Activated CD8-positive, alpha-beta T cell treated with anti-CD3 and anti-CD28 coated beads for 36 hours (primary cell): Measurements from ENCODE around the gene CLPSL2. TPM values are rescaled to one million over a fixed set of nuclear protein-coding genes. Genes with fewer than 3 reads are reported as not detected.
A peak's percentile ranks its signal among the peaks of the same experiment; 100 is the strongest.

Experiments used
- ATAC-seq: fragments of 200-7000 bp; cut with Tn5 transposase; one replicate; pipeline ENCODE4 v1.10.0; 2021; ENCODE audit warnings: mild to moderate bottlenecking, moderate library complexity
- CTCF ChIA-PET: fragments of 350-600 bp; sonication (Branson Sonifier 250); formaldehyde crosslinking; loops from one replicate; lab custom pipeline; 2021; ENCODE audit warnings: antibody characterized with exemption; lab: Charles Lee
- POLR2A ChIA-PET: fragments of 350-600 bp; sonication (Branson Sonifier 250); formaldehyde crosslinking; loops from one replicate; lab custom pipeline; 2021; ENCODE audit warnings: antibody characterized with exemption; lab: Charles Lee
- DNase-seq: peaks from one replicate; pipeline ENCODE4 v3.0.0-alpha.2; 2020
- H3K27ac Mint-ChIP-seq: one replicate; pipeline ENCODE4 v1.8.0; 2021; ENCODE audit warnings: mild to moderate bottlenecking, mixed read lengths
- H3K27me3 Mint-ChIP-seq: one replicate; pipeline ENCODE4 v1.8.0; 2021; ENCODE audit warnings: mixed read lengths
- H3K36me3 Mint-ChIP-seq: one replicate; pipeline ENCODE4 v1.8.0; 2021; ENCODE audit warnings: low read depth, mixed read lengths
- H3K4me1 Mint-ChIP-seq: one replicate; pipeline ENCODE4 v1.8.0; 2021; ENCODE audit warnings: low read depth, mixed read lengths
- H3K4me3 Mint-ChIP-seq: one replicate; pipeline ENCODE4 v1.8.0; 2021; ENCODE audit warnings: mild to moderate bottlenecking, moderate library complexity, mixed read lengths
- H3K9me3 Mint-ChIP-seq: one replicate; pipeline ENCODE4 v1.8.0; 2021; ENCODE audit warnings: mixed read lengths
- CTCF ChIP-seq: fragments of 200-600 bp; IDR thresholded peaks from one replicate; pipeline ENCODE4 v1.8.0; 2022; ENCODE audit warnings: antibody characterized with exemption, mild to moderate bottlenecking
- intact Hi-C: fragments of 100-400 bp; cut with micrococcal nuclease; formaldehyde crosslinking; loops from one replicate; pipeline ENCODE4 v1.10.0; 2022
- total RNA-seq, 2 experiments: library from RNA; stranded (reverse); gene quantifications; one replicate each; pipeline ENCODE4 v1.2.3, GENCODE V29; 2021

CLPSL2 gene, protein sequence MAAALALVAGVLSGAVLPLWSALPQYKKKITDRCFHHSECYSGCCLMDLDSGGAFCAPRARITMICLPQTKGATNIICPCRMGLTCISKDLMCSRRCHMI
- not detected for total RNA-seq

GRCh38 chr6:35776364-35777215, at the start of gene CLPSL2:
TSS of gene CLPSL2 (plus strand) at chr6:35776598. CDS start at chr6:35776619, 21 bp downstream.
- peak within 1 kb of the TSS; percentile 26 for H3K4me3 Mint-ChIP-seq
- no peak for TF ChIP-seq CTCF
- DNase-seq (peak; percentile 14), ATAC-seq (peak; percentile 34)
- H3K4me1 Mint-ChIP-seq: no peaks in the 10 kb centered on the region
- intact Hi-C loops: no loop called here
- CTCF ChIA-PET: no interaction called here
- no peaks in the 10 kb centered on the region for H3K9me3 Mint-ChIP-seq
- POLR2A ChIA-PET: no interaction called here
- H3K36me3 Mint-ChIP-seq: no peaks in the 10 kb centered on the region
- peaks cover 27% of the 10 kb centered on the region for H3K27me3 Mint-ChIP-seq
- H3K27ac Mint-ChIP-seq: no peak within 1 kb of the TSS

- DNase-seq (peak; percentile 52), ATAC-seq (peak; percentile 3)
- peak overlapping the region; percentile 89 for H3K27ac Mint-ChIP-seq
- H3K4me1 Mint-ChIP-seq: peaks cover 74% of the 10 kb centered on the region
- no peaks in the 10 kb centered on the region for H3K9me3 Mint-ChIP-seq
- intact Hi-C loops: loop anchor here (5.0 kb wide), 1 partner anchor 60 kb away; no protein-coding TSS in a partner anchor
- peak overlapping the region; percentile 67 for H3K4me3 Mint-ChIP-seq
- POLR2A ChIA-PET: interaction anchor here (0.7 to 8.1 kb wide), 9 partner anchors 9 to 211 kb away, joined by 3 to 95 read pairs (median 3); partner anchors contain the start of genes ARMC12 and FKBP5
- H3K27me3 Mint-ChIP-seq: no peaks in the 10 kb centered on the region
- no peaks in the 10 kb centered on the region for H3K36me3 Mint-ChIP-seq
- TF ChIP-seq CTCF: no peak
- CTCF ChIA-PET: interaction anchor here (0.6 to 2.1 kb wide), 11 partner anchors 10 to 440 kb away, joined by 3 to 10 read pairs (median 3); partner anchors contain the start of gene ARMC12
Measured at GRCh38 chr6:35727231-35727934, 49.0 kb upstream of the CLPSL2 start.

DNA sequence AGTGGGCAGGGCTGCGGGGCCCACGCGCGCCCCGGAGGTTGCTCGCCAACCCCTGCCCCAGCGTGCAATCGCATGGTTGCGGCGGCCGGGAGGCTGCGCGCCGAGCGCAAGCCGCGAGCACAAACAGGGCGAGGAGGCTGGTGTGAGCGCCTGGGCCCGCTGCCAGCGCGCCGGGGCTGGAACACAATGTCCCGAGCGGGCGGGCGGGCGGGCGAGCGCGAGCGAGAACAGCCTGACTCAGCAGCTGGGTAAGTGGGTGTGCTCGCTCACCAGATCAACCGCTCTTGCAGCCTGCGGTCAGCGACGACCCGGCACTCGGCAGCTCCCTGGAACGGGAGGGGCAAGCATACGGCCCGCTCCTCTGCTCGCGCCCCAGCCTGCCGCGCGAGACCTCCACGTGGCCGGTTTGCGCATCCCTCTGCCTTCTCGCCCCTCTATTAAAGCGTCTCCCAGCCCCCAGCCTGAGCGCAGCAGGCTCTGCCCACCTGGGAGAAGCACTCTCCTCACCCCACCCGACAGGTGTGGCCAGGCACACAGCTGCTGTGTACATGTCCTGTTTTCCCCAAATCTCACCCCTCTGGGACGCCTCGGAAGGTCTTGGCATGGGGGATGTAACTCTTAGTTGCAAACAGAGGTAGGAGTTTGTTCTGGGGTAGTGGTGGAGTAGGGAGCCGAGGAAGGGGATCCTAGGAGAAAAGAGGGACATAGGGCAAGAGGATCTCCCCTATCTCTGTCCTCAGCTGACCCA, 48.3 kb upstream of the CLPSL2 start:
- Mint-ChIP-seq H3K27ac (peak overlapping the region; percentile 94), H3K27me3 (no peaks in the 10 kb centered on the region), H3K36me3 (no peaks in the 10 kb centered on the region), H3K9me3 (no peaks in the 10 kb centered on the region), H3K4me3 (peak overlapping the region; percentile 67), H3K4me1 (peaks cover 78% of the 10 kb centered on the region)
- DNase-seq: peak; percentile 91
- TF ChIP-seq CTCF: no peak
- CTCF ChIA-PET: interaction anchor here (0.9 to 2.1 kb wide), 10 partner anchors 9 to 145 kb away, joined by 3 to 10 read pairs (median 4); partner anchors contain the start of gene ARMC12
- peak; percentile 41 for ATAC-seq
- intact Hi-C loops: loop anchor here (5.0 kb wide), 1 partner anchor 61 kb away; no protein-coding TSS in a partner anchor
- POLR2A ChIA-PET: interaction anchor here (0.7 to 8.1 kb wide), 9 partner anchors 8 to 260 kb away, joined by 3 to 95 read pairs (median 4); partner anchors contain the start of genes ARMC12, FKBP5 and RPL10A

DNA sequence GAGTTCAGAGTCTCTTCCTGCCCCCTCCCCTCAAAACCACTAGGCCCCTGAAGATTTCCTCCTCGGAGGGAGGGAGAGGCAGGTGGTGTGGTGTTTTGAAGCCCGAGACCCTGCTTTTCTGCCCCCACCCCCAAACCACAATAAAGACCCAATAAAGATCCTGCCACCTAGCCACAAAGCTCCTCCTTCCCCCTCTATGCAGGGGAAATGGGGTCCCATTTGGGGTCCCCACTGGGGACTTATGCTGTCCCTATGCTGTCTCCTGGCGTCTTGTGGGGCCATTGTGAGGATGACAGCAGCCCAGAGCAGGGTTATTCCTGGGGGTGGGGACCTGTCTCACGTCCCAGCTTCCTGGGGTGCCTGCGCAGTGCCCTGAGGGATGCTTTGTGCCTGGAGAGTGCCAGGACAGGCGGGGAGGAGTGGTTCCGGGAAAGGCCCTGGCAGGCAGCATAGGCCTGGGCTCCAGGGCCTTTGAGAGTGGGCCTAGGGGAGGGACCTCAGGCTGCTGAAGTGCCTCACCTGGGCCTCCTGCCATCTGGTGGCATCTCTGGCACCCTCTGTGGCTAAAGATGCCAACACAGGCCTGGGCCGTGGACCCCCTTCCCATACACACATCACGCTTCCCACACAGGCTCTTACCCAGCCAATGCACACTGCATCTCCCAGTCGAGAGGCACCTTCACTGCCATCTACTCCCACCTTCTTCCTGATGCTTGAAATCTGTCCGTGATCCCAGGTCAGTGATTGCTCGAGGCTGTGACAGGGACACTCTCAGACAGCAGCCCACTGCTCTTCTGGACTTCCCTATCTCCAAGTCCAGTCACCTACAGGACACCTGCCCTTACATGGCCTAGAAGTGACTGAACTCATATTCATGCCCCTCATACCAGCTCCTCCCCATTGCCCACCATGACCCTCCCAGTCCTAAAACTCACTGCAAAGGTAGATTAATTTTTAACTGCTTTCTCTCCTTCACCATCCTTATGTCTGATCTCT, 47.4 kb upstream of the CLPSL2 start:
- ChIA-PET CTCF (interaction anchor here (0.9 to 2.1 kb wide), 7 partner anchors 8 to 130 kb away, joined by 3 to 10 read pairs (median 5); partner anchors contain the start of gene ARMC12), POLR2A (interaction anchor here (0.7 to 8.1 kb wide), 8 partner anchors 14 to 1770 kb away, joined by 3 to 95 read pairs (median 3); partner anchors contain the start of genes FKBP5 and RPL10A)
- H3K36me3 Mint-ChIP-seq: no peaks in the 10 kb centered on the region
- H3K9me3 Mint-ChIP-seq: no peaks in the 10 kb centered on the region
- H3K27ac Mint-ChIP-seq: peak overlapping the region; percentile 94
- no peak for ATAC-seq
- H3K4me3 Mint-ChIP-seq: peak overlapping the region; percentile 67
- TF ChIP-seq CTCF: peak; percentile 40
- intact Hi-C loops: loop anchor here (1.0 to 5.0 kb wide), 2 partner anchors 19 to 62 kb away; no protein-coding TSS in a partner anchor
- peak; percentile 65 for DNase-seq
- peaks cover 83% of the 10 kb centered on the region for H3K4me1 Mint-ChIP-seq
- H3K27me3 Mint-ChIP-seq: no peaks in the 10 kb centered on the region
